A673 (cell line): ENCODE results near the gene ALDH1L2.

Experiments used
- CTCF ChIP-seq: fragments of 300-800, 200-600 bp; sonication (generic); conservative IDR thresholded peaks from 2 replicates; pipeline ENCODE4 v1.5.1; 2017; ENCODE audit warnings: low read depth, mild to moderate bottlenecking, antibody characterized with exemption, low read length, moderate library complexity, mixed read lengths
- EZH2 ChIP-seq: fragments of 200-600 bp; sonication (generic); IDR thresholded peaks from 2 replicates; pipeline ENCODE4 v1.6.1; 2017; ENCODE audit warnings: borderline replicate concordance, low read depth, mild to moderate bottlenecking, mixed read lengths, antibody characterized with exemption, low read length; ENCODE audit not compliant: poor library complexity, severe bottlenecking

GRCh38 chr12:104994336-104994735 is 89.9 kb downstream of the ALDH1L2 start:
- no peak for TF ChIP-seq CTCF
- TF ChIP-seq EZH2: no peak
